LNCAP (cell line): ENCODE measurements around the gene FUT3.

ENCODE experiments used
- TF ChIP-seq, protein P1 (sequence below): fragments of 450-650 bp; IDR thresholded peaks from 2 replicates; pipeline ENCODE4 v1.5.1; 2017; ENCODE audit warnings: mild to moderate bottlenecking

FUT3 gene

DNA sequence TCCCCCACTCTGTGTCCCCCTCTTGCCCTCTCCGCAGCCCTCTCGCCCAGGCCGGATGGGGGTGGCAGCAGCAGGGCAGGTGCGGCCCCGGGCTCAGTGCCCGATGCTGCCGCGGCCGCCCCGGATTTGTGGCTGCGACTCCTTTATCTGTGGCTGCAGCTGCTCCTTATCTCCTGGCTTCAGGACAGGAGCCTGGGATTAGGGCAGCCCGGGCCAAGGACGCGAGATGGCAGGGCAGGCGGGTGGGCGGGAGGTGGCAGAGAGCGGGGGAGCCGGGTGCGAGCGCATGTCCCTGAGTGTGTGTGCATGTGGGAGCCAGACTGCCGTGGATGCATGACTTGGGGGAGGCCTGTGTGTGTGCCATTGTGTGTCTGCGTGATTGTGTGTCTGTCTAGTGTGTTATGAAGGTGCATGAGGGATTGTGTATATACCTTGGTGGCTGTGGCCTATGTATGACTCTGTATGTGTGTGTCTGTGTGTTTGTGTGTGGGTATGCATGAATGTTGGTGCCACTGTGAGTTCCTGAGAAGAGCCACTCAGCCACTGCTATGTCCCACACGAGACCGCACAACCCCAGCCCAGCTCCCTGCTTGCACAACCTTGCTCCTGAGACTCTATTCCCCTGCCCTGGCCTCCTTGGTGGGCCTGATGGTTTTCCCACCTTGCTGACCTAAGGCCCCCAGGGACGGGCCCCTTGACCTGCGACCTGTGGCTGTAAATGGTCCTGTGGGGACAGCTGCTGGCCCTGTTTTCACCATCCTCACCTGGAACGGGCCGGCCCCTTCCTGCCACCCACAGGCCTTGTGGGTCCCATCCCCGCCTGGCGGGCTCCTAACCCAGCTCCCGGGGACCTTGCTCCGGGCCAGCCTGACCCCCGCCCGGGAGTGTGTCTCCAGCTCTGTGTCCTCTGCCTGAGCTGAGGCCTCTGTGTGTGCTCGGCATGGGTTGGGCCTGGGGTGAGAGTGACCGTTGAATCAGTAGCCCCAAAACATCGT lies 51.7 kb downstream of the FUT3 start:
- TF ChIP-seq, protein P1, sequence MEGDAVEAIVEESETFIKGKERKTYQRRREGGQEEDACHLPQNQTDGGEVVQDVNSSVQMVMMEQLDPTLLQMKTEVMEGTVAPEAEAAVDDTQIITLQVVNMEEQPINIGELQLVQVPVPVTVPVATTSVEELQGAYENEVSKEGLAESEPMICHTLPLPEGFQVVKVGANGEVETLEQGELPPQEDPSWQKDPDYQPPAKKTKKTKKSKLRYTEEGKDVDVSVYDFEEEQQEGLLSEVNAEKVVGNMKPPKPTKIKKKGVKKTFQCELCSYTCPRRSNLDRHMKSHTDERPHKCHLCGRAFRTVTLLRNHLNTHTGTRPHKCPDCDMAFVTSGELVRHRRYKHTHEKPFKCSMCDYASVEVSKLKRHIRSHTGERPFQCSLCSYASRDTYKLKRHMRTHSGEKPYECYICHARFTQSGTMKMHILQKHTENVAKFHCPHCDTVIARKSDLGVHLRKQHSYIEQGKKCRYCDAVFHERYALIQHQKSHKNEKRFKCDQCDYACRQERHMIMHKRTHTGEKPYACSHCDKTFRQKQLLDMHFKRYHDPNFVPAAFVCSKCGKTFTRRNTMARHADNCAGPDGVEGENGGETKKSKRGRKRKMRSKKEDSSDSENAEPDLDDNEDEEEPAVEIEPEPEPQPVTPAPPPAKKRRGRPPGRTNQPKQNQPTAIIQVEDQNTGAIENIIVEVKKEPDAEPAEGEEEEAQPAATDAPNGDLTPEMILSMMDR = no peak

DNA sequence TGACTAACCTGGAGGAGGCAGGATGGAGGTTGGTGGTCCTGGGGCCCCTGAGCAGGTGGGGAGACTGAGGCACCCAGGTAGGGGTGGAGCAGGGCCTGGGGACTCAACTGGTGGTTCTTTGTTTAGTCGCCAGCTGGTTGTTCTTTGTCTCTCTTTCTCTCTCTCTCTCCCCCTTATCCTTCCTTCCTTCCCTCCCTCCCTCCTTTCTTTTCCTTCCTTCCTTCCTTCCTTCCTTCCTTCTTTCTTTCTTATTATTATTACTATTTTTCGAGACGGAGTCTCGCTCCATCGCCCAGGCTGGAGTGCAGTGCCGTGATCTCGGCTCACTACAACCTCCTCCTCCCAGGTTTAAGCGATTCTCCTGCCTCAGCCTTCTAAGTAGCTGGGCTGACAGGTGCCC lies 53.0 kb downstream of the FUT3 start:
- TF ChIP-seq, protein P1 = no peak

DNA sequence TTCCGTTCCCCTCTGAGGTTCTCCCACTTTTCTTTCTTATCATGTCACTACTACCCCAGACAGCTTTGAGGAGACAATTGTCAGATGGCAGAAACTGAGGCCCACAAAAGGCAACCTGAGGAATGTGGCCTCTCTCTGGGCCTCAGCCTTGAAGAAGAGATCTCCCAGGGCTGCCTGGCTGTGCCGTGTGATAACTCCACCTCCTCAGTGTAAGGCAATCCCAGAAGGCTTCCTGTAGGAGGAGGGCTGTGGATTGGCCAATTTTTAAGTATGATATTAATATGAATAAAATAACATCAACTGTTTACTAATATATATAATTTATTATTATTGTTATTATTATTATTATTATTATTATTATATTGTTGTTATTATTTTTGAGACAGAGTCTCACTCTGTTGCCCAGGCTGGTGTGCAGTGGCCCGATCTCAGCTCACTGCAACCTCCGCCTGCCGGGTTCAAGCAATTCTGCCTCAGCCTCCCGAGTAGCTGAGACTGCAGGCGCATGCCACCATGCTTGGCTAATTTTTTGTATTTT lies 55.8 kb downstream of the FUT3 start:
- TF ChIP-seq, protein P1 = no peak

DNA sequence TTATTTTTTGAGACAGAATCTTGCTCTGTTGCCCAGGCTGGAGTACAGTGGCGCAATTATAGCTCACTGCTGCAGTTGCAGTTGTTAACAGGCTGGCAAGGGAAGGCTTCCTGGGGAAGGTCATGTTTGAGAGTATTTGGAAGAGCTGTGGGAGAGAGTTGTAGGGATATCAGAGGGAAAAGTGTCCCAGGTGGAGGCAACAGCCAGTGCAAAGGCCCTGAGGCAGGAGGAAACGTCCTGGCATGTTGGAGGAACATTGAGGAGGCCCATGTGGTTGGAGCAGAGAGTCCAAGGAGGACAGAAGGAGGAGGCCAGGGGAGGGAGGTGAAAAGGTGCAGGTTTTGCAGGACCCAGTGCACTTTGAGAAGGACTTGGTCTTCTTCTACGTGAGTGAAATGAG lies 58.1 kb downstream of the FUT3 start:
- TF ChIP-seq, protein P1 = no peak
